Measurements from ENCODE around the gene CSHL1. TPM values are rescaled to one million over a fixed set of nuclear protein-coding genes. Genes with fewer than 3 reads are reported as not detected.
A peak's percentile ranks its signal among the peaks of the same experiment; 100 is the strongest.

Gene CSHL1
- not detected in 2 replicates for total RNA-seq

- no peaks in the 10 kb centered on the region for H3K9me3 Mint-ChIP-seq
- H3K36me3 Mint-ChIP-seq (ENCODE audit: low read depth): no peaks in the 10 kb centered on the region
- H3K4me1 Mint-ChIP-seq: peaks cover 4% of the 10 kb centered on the region
- no peak within 1 kb of the TSS for H3K4me3 Mint-ChIP-seq
- H3K27me3 Mint-ChIP-seq: peaks cover 12% of the 10 kb centered on the region
- no peak for DNase-seq
- intact Hi-C loops (cut with micrococcal nuclease): loop anchor here (10.0 kb wide), 1 partner anchor 374 kb away; no protein-coding TSS in a partner anchor
- H3K27ac Mint-ChIP-seq: no peak within 1 kb of the TSS
Observed at GRCh38 chr17:63911041-63911635, at the start of gene CSHL1. Gene CSHL1 (minus strand): TSS chr17:63911258. CDS start chr17:63911196, 62 bp downstream.

GRCh38 chr17:63960430-63960829 lies 49.4 kb upstream of the CSHL1 start:
- no peak for DNase-seq
- no peaks in the 10 kb centered on the region for H3K9me3 Mint-ChIP-seq
- peaks cover 5% of the 10 kb centered on the region for H3K4me1 Mint-ChIP-seq
- intact Hi-C loops (cut with micrococcal nuclease): loop anchor here (2.0 kb wide), 1 partner anchor 14 kb away; no protein-coding TSS in a partner anchor
- H3K36me3 Mint-ChIP-seq (ENCODE audit: low read depth): no peaks in the 10 kb centered on the region
- H3K27me3 Mint-ChIP-seq: peaks cover 3% of the 10 kb centered on the region
- H3K27ac Mint-ChIP-seq: peak overlapping the region; percentile 45
- H3K4me3 Mint-ChIP-seq: no peak overlapping the region

DNA sequence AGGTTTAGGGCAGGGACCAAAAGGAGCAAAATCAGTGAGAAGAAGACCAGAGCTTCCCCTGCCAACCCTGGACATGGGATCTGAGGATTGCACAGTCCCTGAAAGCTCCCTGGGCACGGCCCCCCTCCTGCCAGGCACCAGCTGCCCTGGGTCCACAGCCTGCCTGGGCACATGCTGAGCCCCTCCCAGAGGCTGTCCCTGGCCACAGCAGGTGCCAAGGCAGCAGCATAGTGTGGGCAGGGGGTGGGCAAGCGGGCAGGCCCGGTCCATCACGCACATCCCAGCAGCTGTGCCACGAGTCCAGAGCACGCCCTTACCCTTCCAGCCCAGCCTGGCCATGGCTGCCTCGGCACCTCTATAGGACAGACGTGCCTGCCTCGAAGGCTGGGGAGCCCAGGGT lies 48.9 kb upstream of the CSHL1 start:
- H3K4me3 Mint-ChIP-seq: no peak overlapping the region
- peaks cover 3% of the 10 kb centered on the region for H3K27me3 Mint-ChIP-seq
- intact Hi-C loops (cut with micrococcal nuclease): loop anchor here (2.0 kb wide), 1 partner anchor 13 kb away; no protein-coding TSS in a partner anchor
- H3K27ac Mint-ChIP-seq: no peak overlapping the region
- DNase-seq: no peak
- no peaks in the 10 kb centered on the region for H3K36me3 Mint-ChIP-seq (ENCODE audit: low read depth)
- peaks cover 5% of the 10 kb centered on the region for H3K4me1 Mint-ChIP-seq
- no peaks in the 10 kb centered on the region for H3K9me3 Mint-ChIP-seq

DNA sequence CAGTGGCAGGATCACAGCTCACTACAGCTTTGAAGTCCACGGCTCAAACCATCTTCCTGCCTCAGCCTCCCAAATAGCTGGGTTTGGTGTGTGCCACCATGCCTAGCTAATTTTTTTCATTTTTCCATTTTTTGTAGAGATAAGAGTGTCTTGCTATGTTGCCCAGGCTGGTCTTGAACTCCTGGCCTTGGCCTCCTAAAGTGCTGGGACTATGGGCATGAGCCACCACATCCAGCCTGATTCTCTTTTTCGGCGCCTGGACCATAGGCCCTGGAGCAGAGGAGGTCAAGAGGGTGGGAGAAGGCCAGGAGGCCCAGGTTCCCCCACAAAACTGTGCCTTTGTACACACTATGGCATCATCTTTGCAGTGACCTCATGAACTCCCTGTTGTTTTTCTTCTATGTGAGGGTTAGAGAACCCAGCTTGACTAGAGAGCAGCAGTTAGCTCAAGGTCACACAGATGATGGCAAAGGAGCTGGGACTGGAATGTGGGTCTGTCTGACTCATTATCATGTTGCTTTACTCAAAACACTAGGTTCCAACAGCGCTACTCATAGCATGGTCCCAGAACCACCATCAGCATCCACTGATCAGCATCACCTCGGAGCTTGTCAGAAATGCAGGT lies 45.4 kb upstream of the CSHL1 start:
- Mint-ChIP-seq H3K9me3 (no peaks in the 10 kb centered on the region), H3K27me3 (no peaks in the 10 kb centered on the region), H3K4me1 (peaks cover 19% of the 10 kb centered on the region), H3K36me3 (ENCODE audit: low read depth) (no peaks in the 10 kb centered on the region), H3K27ac (no peak overlapping the region), H3K4me3 (no peak overlapping the region)
- intact Hi-C loops (cut with micrococcal nuclease): no loop called here
- DNase-seq: no peak

DNA sequence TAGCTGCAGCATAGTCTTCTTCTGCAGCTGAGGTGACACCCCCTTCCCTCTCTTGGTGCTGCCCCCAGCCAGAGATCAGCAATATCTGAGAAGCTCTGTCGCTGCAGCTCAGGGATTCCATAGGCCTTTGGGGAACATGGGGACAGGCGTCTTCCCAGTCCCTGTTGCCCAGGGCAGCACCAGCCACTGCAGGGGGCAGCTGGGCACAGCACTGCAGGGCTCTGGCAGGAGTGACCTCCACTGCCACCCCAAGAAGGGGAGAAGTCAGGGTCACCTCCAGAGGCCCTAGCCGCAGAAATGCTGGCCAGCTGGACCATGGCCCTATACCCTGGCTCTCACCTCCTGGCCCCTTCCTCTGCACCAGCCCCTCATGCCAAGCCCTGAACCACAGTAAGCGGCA lies 44.7 kb upstream of the CSHL1 start:
- H3K4me3 Mint-ChIP-seq: no peak overlapping the region
- peaks cover 18% of the 10 kb centered on the region for H3K4me1 Mint-ChIP-seq
- H3K27me3 Mint-ChIP-seq: no peaks in the 10 kb centered on the region
- intact Hi-C loops (cut with micrococcal nuclease): no loop called here
- H3K9me3 Mint-ChIP-seq: no peaks in the 10 kb centered on the region
- no peak overlapping the region for H3K27ac Mint-ChIP-seq
- H3K36me3 Mint-ChIP-seq (ENCODE audit: low read depth): no peaks in the 10 kb centered on the region
- no peak for DNase-seq

DNA sequence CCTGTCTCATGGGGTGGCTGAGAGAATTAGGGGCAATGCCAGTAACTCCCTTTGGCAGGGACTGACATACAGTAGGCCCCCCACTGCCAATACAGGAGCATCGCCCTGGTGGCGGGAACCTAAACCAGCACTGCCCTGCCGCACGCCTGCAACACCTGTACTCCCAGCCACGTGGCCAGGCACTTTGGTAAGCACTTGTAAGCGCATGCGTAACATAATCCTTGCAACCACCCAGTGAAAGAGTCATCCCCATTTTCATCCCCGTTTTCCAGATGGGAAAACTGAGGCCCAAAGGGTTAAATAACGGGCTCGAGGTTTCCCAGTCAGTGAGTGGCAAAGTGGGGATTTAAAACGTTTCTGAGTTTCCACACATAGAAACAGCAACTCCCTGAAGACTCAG lies 44.2 kb upstream of the CSHL1 start:
- peaks cover 18% of the 10 kb centered on the region for H3K4me1 Mint-ChIP-seq

DNA sequence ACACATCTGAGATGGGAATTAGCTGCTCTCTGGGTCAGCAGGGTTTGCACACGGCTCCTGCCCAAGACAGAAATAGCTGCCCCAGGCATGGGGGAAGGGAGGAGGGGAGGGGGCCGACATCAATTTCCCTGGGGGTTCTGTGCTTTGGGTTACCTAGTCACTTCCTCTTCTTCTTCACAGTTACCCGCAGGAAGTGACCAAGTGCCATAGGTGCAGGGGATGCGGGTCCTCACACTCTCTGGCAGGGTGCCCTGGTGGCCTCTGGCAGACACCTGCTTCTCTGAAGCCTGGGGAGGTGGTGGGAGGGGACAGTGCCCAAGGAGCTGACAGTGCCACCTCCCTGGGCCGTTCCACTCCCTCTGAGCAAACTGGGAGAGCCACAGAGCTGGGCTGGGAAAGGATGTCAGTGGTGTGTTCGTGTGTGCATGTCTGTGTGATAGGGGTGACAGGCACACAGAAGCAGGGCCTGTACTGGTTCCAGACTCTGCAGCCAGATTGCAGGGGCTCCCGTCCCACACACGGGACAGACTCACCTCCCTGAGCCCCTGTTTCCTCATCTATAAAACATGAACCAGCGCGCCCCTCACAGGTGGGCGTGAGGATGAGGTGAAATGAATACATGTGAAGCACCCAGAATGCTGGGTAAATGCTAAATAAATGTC lies 43.5 kb upstream of the CSHL1 start:
- intact Hi-C loops (cut with micrococcal nuclease): no loop called here
- Mint-ChIP-seq H3K27ac (peak overlapping the region; percentile 10), H3K27me3 (no peaks in the 10 kb centered on the region), H3K4me1 (peaks cover 18% of the 10 kb centered on the region), H3K4me3 (no peak overlapping the region), H3K36me3 (ENCODE audit: low read depth) (no peaks in the 10 kb centered on the region), H3K9me3 (no peaks in the 10 kb centered on the region)
- DNase-seq: peak; percentile 71

More for the DNA sequence above, 44.2 kb upstream of the CSHL1 start:
- no peaks in the 10 kb centered on the region for H3K27me3 Mint-ChIP-seq
- H3K27ac Mint-ChIP-seq: no peak overlapping the region
- no peaks in the 10 kb centered on the region for H3K9me3 Mint-ChIP-seq
- intact Hi-C loops (cut with micrococcal nuclease): no loop called here
- no peak overlapping the region for H3K4me3 Mint-ChIP-seq
- DNase-seq: no peak
- no peaks in the 10 kb centered on the region for H3K36me3 Mint-ChIP-seq (ENCODE audit: low read depth)

GRCh38 chr17:63950940-63951907 lies 40.2 kb upstream of the CSHL1 start:
- Mint-ChIP-seq H3K9me3 (no peaks in the 10 kb centered on the region), H3K4me3 (no peak overlapping the region), H3K27me3 (no peaks in the 10 kb centered on the region), H3K27ac (no peak overlapping the region), H3K4me1 (peaks cover 23% of the 10 kb centered on the region), H3K36me3 (ENCODE audit: low read depth) (no peaks in the 10 kb centered on the region)
- intact Hi-C loops (cut with micrococcal nuclease): no loop called here
- DNase-seq: peak; percentile 75

- peaks cover 2% of the 10 kb centered on the region for H3K27me3 Mint-ChIP-seq
- no peak overlapping the region for H3K4me3 Mint-ChIP-seq
- DNase-seq: no peak
- H3K4me1 Mint-ChIP-seq: peaks cover 23% of the 10 kb centered on the region
- no peaks in the 10 kb centered on the region for H3K9me3 Mint-ChIP-seq
- no peaks in the 10 kb centered on the region for H3K36me3 Mint-ChIP-seq (ENCODE audit: low read depth)
- no peak overlapping the region for H3K27ac Mint-ChIP-seq
- intact Hi-C loops (cut with micrococcal nuclease): no loop called here
Observed at GRCh38 chr17:63949576-63950250, 38.7 kb upstream of the CSHL1 start.

GRCh38 chr17:63948521-63948920 lies 37.5 kb upstream of the CSHL1 start:
- peaks cover 2% of the 10 kb centered on the region for H3K27me3 Mint-ChIP-seq
- intact Hi-C loops (cut with micrococcal nuclease): no loop called here
- no peak for DNase-seq
- no peak overlapping the region for H3K27ac Mint-ChIP-seq
- H3K4me1 Mint-ChIP-seq: peaks cover 14% of the 10 kb centered on the region
- H3K4me3 Mint-ChIP-seq: no peak overlapping the region
- no peaks in the 10 kb centered on the region for H3K9me3 Mint-ChIP-seq
- H3K36me3 Mint-ChIP-seq (ENCODE audit: low read depth): no peaks in the 10 kb centered on the region

DNA sequence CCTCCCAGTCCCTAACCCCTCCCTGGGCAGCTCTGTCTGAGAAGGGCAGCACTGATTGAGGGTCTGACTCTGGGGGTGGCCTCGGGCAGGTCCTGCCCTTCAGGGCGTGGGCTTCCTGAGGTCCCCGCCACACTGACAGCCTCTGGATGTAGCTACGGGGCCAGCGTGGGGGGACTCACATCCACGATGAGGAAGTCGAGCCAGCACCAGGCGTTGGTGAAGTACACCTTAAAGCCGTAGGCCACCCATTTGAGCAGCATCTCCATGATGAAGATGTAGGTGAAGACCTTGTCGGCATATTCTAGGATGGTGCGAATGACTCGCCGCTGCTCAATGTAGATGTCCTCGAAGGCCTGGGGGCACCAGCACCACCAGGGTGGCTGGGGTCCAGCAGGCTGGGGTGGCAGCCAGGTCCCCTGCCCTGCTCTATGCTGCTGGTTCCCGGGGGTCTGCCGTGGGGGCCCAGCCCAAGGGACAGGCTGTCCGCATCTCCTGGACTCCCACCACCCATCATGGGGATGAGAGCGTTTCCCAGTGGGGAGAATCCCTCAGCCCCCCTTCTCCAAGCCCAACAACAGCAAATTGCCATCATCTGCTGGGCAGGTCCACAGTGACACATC lies 36.8 kb upstream of the CSHL1 start:
- peak; percentile 57 for DNase-seq
- Mint-ChIP-seq H3K9me3 (no peaks in the 10 kb centered on the region), H3K36me3 (ENCODE audit: low read depth) (no peaks in the 10 kb centered on the region), H3K4me1 (peaks cover 14% of the 10 kb centered on the region), H3K4me3 (no peak overlapping the region), H3K27ac (no peak overlapping the region), H3K27me3 (peaks cover 3% of the 10 kb centered on the region)
- intact Hi-C loops (cut with micrococcal nuclease): loop anchor here (2.0 kb wide), 2 partner anchors 13 to 37 kb away; no protein-coding TSS in a partner anchor

GRCh38 chr17:63946440-63947363 lies 35.6 kb upstream of the CSHL1 start:
- H3K27me3 Mint-ChIP-seq: peaks cover 4% of the 10 kb centered on the region
- intact Hi-C loops (cut with micrococcal nuclease): loop anchor here (1.0 to 2.0 kb wide), 5 partner anchors 14 to 187 kb away; partner anchors contain the start of gene CD79B
- peaks cover 11% of the 10 kb centered on the region for H3K4me1 Mint-ChIP-seq
- DNase-seq: peak; percentile 90
- no peaks in the 10 kb centered on the region for H3K9me3 Mint-ChIP-seq
- H3K27ac Mint-ChIP-seq: peak overlapping the region; percentile 74
- H3K4me3 Mint-ChIP-seq: peak overlapping the region; percentile 71
- no peaks in the 10 kb centered on the region for H3K36me3 Mint-ChIP-seq (ENCODE audit: low read depth)

Data from activated CD4-positive, alpha-beta T cell treated with anti-CD3 and anti-CD28 coated beads, Interleukin-2, amount 10 ng/mL, durations not matched to agents 24 days and 14 days (primary cell).